ENCODE data around the gene RNASE9.
"Not testable (repeated sequence)": the region's sequence is repeated elsewhere in the genome, so short reads cannot be mapped to it uniquely, and the experiment has no call there.

RNASE9 gene

DNA sequence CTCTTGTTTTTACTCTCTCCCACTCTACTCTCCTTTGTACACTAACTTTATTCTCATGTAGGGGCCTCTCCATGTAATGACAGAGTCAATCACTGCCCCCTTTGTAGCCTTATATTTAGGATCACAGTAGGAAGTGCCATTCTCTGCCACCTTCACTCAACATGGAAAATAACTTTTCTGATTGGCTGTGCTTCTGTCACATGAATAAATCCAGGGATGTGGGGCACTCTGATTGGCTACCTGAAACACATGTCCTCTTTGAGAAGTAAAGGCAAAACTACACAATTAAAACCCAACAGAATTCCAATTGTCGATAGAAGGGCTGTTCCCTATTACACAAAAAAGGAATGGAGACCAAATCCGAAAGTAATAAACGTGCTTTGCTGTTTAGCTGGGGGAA is at the start of gene RNASE9:
Gene RNASE9 (minus strand): TSS at position 87 of the 400 bp plus-strand sequence.
- DNase-seq (ENCODE audit: low read depth in 2 of 2) = no peak

DNA sequence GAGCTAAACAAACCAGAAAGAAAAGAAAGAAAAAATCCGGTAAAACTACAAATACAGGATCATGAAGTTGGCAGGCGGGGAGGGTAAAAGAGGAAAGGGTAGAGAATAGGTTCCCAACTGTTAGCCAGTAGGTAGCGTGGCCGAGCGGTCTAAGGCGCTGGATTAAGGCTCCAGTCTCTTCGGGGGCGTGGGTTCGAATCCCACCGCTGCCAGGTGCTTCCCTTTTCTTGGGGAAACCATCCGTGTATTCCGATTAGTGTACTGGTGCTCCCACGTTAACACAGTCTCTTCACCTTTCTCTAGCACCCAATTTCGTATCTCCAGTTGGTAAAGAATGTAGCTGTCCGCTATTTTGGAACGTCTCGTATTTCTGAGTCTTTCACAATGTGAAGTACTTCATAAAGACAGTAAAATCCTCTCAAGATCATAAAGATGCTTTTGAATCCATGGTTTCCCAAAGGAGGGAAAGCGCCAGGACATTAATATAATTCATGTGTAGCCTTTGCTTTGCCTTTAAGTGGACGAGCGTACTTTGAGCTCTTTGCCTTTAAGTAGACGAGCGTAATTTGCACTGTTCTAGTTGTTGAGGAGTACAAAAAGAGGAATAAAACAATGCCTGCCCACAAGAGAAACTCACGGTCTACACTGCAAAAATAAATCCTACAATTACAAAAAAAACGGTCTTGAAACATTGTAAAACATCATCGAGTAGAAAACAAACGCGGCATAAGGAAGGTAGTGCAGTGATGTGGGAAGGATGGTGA is 49.3 kb upstream of the RNASE9 start:
- DNase-seq (ENCODE audit: low read depth in 2 of 2) = peak; percentile 70 to 73

GRCh38 chr14:20609215-20610001 is 48.6 kb upstream of the RNASE9 start:
- no peak for DNase-seq (ENCODE audit: low read depth in 2 of 2)

GRCh38 chr14:20608383-20609110 is 47.7 kb upstream of the RNASE9 start:
- no peak for DNase-seq (ENCODE audit: low read depth in 2 of 2)

- no peak for DNase-seq (ENCODE audit: low read depth in 2 of 2)
Observed at GRCh38 chr14:20607617-20608016, 46.8 kb upstream of the RNASE9 start.

- no peak for DNase-seq (ENCODE audit: low read depth in 2 of 2)
Observed at GRCh38 chr14:20606902-20607242, 46.0 kb upstream of the RNASE9 start.

DNA sequence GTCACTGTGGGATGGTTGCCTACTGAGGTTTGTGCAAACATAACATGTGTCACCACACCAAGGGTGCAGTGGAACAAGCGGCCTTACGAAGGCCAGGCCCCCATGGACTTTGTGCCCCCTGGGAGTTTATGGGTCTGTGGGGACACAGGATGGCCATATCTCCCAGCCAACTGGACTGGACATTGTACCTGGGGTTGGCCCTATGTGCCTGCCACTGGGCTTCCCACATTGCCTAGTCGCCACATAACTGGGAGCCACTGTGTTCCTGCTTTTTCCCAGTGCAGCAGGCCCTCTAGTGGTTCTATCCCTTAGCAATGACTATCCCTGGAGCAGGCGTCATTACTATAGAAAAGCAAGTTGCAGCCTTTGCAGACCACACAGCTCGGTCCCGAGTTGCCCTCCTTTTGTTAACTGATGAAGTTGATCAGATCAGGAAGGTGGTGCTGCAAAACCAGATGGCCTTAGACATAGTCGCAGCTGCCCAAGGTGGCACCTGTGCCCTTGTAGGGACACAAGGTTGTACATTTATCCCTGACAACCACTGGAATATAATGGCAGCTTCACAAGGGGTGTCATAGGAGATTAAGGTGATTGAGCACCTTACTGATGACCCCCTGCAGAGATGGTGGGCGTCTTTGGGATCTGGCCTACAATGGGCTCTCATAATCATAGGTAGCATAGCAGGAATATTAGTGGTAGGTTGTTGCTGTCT is 45.5 kb upstream of the RNASE9 start:
- no peak for DNase-seq (ENCODE audit: low read depth in 2 of 2)

DNA sequence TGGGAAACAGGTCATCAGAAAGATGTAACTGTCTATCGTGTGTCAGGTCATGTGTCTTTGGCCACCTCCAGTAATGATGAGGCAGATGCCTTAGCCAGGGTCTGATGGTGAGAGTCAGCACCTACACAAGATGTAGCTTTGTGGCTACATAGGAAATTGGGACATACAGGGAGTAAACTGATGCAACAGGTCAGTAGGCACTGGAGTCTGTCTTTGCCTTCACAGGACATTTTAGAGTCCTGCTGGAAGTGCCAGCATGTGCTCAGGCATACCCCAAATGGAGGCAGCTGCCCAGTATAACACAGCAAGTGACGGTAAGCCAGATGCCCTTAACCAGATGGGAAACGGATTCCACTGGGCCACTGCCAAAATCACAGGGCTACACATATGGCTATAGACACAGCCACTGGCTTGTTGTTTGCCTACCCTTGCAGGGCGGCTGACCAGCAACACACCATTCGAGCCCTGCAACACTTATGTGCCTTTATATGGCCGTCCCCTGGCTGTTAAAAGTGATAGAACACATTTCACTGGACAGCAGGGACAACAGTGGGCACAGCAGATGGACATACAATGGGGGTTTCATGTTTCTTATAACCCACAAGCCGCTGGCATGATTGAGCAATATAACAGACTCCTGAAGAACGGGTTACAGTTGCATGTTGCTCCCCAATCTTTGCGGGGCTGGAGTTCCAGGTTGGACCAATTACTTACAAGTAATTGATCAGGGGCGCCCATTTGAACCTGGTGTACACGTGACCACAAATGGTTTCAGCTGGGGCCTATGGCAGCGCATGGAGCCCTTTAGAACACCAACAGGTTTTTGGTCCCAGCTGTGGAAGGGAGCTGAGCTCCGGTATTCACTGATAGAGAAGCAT is 43.2 kb upstream of the RNASE9 start:
- no peak for DNase-seq (ENCODE audit: low read depth in 2 of 2)

DNA sequence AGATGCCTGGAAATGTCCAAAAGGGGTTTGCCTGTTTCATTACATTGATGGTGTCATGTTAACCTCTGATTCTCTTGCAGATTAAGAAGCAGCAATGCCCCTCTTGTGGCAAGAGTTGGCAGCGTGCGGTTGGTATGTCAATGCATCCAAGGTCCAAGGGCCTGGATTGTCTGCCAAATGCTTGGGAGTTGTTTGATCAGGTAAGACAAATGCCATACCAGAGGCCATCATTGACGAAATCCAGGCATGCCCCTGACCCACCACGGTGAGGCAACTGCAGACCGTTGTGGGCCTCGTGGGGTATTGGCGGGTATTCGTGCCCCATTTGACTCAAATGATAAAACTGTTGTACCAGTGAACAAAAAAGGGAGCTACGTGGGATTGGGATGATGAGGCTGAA is 41.7 kb upstream of the RNASE9 start:
- no peak for DNase-seq (ENCODE audit: low read depth in 2 of 2)

DNA sequence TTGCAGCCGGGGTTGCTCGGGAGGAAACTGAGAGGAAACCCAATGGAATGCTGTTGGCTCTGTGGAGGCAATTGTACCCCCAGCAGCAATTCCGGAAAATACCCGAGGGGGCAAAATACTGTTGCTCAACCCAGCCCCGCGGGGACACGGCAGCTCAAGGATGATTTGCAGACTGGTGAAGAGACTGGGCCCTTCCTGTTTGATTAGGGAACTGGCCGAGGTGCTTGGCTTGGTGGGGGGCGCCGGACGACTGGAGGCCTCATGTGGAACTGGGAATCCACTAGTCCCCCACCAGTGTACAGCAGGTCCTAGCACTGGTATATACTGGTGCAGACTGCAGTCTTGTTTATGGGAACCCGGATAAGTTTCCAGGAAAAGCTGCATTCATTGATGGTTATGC is 40.7 kb upstream of the RNASE9 start:
- DNase-seq (ENCODE audit: low read depth in 2 of 2) = no peak

- DNase-seq (ENCODE audit: low read depth in 2 of 2) = no peak
Observed at GRCh38 chr14:20597108-20597507, 36.3 kb upstream of the RNASE9 start.

DNA sequence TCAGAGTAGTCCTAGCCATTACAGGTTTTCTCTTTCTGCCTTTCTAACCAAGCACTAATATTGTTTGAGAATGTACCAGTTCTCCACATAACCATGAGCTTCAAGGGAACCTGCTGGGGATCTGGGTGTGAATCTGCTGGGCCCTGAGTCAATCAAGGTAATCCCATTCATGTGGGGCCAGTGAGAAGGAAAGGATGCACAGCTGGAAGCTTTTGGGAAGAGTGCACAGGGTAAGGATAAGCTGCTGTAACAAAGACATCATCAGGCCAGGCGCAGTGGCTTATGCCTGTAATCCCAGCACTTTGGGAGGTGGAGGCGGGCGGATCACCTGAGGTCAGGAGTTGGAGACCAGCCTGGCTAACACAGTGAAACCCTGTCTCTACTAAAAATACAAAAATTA is 34.9 kb upstream of the RNASE9 start:
- not testable (repeated sequence) for DNase-seq (ENCODE audit: low read depth in 2 of 2)

- DNase-seq (ENCODE audit: low read depth in 2 of 2) = no peak
Observed at GRCh38 chr14:20592574-20592973, 31.7 kb upstream of the RNASE9 start.

- no peak for DNase-seq (ENCODE audit: low read depth in 2 of 2)
Observed at GRCh38 chr14:20591235-20591634, 30.4 kb upstream of the RNASE9 start, which contains the start of gene RNASE12. RNASE12 (minus strand) TSS chr14:20591376; CDS start chr14:20590723, 653 bp downstream.

- no peak for DNase-seq (ENCODE audit: low read depth in 2 of 2)
Observed at GRCh38 chr14:20587489-20588154, 26.8 kb upstream of the RNASE9 start, which contains the start of gene RNASE11. RNASE11 (minus strand) TSS chr14:20588001.

DNA sequence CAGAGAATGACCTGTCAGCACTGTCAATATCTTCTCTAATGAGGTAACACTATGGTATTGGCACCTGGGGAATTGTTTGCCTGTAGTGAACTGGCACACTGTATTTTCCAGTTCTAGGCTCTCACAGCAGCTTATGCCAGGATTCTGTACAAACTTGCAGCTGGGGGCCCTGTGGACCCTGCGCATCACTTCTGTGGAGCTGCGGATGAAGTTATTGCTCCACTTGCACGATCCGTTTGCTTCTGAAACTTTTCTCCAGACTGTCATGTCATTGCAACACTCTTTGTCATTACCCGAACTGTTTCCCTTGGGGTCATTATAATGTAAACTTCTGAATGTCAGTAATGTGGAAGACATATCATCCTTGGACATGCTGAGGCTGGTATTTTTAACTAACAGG is 23.1 kb upstream of the RNASE9 start:
- DNase-seq (ENCODE audit: low read depth in 2 of 2) = no peak

DNA sequence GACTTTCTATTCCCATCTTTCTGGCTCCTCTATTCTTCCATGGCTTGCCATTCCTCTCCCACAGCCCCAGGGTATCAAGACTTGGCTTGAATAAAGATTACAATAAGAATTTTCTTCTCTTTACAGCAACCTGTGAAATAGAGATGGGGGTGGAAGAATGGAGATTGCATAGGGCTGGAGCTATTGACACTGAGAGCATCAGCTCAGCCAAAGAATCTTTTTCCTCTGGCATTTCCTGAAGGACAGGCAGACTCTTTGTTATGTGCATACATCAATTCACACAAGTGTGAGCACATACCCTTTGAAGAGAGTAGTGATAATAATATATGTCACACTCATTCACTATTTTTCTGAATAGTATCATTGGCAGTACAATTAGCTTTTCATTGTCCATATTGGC is 22.3 kb upstream of the RNASE9 start:
- no peak for DNase-seq (ENCODE audit: low read depth in 2 of 2)

- no peak for DNase-seq (ENCODE audit: low read depth in 2 of 2)
Observed at GRCh38 chr14:20580242-20580641, 19.4 kb upstream of the RNASE9 start.

DNA sequence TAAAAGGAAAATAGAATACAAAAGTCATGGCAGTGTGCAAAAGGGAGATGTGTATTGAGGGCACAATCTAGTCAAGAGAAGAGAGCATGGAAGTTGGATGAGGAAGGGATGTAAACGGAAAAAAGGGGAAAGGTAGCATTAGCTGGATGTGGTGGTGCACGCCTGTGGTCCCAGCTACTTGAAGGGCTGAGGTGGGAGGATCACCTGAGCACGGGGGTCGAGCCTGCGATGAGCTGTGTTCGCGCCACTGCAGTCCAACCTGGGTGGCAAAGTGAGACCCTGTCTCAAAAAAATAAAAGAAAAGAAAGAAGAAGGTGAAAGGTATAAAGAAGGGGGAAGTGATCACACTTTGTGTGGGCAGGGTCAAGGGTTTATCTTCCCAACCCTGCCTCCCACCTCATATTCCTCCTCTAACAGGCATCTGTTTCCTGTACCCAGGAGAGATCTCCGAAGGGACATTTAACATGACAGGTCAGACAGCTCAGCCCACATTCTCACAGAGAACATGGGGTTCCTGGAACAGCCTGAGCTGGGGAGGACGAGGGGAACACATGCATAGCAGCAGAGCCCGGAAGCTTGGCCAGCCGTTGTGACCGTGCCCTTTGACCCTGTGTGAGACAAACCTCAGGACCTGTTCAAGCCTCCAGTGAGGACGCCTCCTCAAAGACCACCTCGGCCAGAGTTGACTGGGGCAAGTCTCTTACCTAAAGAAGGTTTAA is 18.1 kb upstream of the RNASE9 start:
- no peak for DNase-seq (ENCODE audit: low read depth in 2 of 2)

DNA sequence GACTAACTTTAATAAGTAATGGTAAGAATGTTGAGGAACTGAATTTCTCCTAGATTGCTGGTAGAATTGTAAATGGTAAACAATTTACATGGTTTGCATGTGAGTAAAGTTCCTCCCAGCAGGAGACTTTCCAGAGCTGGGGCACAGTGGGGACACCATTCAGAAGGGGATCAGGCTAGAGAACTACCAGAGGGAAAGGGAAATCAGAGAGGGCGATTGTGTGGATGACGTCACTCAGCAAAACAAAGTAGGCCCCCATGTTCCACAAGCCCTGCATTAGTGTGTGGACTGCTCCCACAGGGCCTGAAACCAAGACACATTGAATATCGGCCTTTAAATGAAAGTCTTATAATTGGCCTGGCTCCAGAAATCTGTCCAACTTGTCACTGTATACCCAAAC is 17.5 kb upstream of the RNASE9 start:
- DNase-seq (ENCODE audit: low read depth in 2 of 2) = no peak

Data from stimulated activated CD4-positive, alpha-beta T cell treated with anti-CD3 and anti-CD28 coated beads, Interleukin-15, amount 100 ng/mL, for 48 hours (primary cell).